Activated CD8-positive, alpha-beta memory T cell treated with anti-CD3 and anti-CD28 coated beads, Interleukin-2, amount 50 U/mL, for 24 hours (primary cell): ENCODE results near the gene TMC7.

Experiments
- DNase-seq: peaks from one replicate; pipeline ENCODE4 v3.0.0-alpha.2; 2020; ENCODE audit errors: extremely low read depth

TMC7 gene

DNA sequence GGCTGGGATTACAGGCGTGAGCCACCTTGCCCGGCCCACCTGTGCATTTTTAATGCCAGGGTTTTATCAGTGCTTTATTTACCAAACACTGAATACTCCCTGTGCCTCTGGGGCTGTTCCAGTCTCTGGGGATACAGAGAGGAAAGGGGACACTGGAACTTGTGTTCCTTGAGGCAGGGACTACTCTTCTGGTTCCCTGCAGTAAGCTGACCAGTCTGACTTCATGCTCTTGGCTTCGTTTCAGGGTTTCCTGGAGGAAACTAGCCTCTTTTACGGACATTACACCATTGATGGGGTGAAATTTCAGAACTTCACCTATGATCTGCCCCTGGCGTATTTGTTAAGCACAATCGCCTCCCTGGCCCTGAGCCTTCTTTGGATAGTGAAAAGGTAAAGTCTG, 46.2 kb downstream of the TMC7 start:
- no peak for DNase-seq

DNA sequence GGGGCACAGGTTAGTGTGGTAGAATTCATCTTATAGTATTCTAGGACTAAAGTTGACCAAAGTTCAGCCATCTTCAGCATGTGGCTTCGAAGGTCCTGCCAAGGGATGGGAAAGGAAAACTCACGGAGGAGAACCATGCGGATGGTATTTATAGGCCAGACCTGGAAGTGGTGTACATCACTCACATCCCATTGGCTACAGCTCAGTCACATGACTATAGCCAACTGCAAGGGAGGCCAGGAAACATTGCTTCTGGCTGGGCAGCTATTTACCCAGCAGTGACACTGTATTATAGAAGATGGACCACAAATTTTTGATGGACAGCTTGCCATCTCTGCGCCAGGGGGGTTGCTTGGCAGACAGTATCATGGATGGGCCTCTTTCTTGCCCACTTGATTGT, 48.0 kb downstream of the TMC7 start:
- DNase-seq, result no peak

GRCh38 chr16:19033761-19034160, 50.0 kb downstream of the TMC7 start:
- DNase-seq, result no peak

DNA sequence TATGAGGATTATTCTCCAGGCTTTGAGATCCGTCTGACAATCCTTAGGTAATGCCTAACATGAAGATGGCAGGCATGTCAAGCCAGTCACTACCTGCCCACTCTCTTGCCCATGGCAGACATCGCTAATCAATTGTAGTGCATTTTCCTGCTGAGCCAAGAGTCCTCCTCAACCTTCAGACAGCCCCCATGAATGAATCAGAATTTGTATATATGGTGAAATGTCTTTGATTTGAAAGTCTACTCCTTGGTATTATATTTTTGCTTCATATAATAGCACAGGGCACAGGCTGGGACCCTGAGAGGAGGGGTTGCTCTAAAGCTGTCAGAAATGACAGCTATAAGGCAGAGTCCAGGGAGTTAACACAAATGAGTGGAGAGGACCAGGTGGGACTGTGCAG, 56.7 kb downstream of the TMC7 start:
- no peak for DNase-seq

- no peak for DNase-seq
Measured at GRCh38 chr16:19044769-19045168, 61.0 kb downstream of the TMC7 start.

GRCh38 chr16:19046062-19046461, 62.3 kb downstream of the TMC7 start:
- no peak for DNase-seq

- DNase-seq, result no peak
Measured at GRCh38 chr16:19062706-19063105, 79.0 kb downstream of the TMC7 start.

DNA sequence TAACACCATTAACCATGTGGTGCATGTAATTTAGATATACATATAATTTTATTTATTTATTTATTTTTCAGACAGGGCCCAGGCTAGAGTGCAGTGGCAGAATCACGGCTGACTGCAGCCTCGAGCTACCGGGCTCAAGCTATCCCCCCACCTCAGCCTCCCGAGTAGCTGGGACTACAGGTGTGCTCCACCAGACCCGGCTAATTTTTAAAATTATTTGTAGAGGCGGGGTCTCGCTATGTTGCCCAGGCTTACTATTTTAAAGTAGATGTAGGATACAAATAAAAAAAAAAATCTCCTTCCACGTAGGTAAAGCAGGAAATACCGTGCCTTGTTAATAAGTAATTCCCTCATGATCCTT, 83.2 kb downstream of the TMC7 start:
- DNase-seq, result no peak

DNA sequence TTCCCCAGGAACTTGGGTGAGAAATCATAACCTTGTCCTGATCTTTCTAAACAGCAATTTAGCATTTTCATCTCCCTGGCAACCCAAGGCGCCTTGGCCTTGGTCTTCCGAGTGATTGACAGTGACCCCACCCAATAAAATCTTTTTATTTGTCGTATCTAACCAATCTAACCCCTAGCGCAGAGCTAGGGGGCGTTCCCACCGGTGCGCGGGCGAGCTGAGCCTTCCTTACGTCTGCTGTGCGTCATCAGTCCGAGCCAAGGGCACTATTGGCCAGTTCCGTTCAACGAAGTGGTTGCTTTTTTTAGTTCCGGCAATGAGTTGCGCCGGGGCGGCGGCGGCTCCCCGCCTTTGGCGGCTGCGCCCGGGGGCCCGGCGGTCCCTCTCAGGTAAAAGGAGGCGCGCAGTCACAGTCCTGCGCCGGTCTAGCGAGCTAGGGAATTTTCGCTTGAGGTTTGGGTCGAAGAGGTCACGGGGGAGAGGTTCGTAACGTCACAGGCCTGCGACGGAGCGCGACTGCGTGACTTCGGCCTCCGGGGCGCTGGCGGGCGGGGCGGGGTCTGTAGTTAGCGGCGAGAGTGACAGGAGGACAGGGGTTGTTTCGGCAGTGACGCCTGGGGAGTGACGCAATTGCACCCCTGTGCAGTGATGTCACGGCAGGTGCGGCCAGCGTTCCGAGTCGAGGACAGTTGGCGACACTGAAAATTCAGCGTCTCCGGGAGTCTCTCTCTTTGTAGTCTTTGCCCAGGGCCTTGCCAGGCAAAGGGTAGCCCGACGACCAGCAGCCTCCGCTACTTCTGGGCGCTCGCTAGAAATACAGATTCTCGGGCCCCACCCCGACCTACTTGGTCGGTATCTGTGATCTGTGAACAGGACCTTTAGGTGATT, 83.9 kb downstream of the TMC7 start, which contains the start of gene COQ7:
Gene COQ7, plus strand, starts transcription at position 266 of the 888 bp plus-strand sequence. Its CDS starts 51 bp downstream, at position 317.
- peak; percentile 97 for DNase-seq

DNA sequence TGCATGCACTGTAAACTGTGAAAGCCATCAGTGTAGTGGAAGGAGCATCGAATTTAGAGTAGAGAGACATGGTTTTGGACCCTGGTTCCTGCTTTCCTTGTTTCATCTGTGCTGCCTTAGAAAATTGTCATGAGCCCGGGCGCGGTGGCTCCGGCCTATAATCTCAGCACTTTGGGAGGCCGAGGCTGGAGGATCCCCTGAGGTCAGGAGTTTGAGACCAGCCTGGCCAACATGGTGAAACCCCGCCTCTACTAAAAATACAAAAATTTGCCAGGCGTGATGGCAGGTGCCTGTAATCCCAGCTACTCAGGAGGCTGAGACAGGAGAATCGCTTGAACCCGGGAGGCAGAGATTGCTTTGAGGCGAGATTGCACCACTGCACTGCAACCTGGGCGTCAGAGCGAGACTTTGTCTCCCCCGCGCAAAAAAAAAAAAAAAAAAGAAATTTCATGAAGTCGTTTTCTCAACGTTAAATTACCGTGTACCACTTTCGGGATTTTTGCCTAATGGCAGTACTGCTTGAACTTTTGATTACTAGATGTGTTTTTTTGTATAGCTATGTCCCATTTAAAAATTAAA, 84.6 kb downstream of the TMC7 start:
- no peak for DNase-seq

- DNase-seq, result no peak
Measured at GRCh38 chr16:19071811-19072777, 88.4 kb downstream of the TMC7 start.

DNA sequence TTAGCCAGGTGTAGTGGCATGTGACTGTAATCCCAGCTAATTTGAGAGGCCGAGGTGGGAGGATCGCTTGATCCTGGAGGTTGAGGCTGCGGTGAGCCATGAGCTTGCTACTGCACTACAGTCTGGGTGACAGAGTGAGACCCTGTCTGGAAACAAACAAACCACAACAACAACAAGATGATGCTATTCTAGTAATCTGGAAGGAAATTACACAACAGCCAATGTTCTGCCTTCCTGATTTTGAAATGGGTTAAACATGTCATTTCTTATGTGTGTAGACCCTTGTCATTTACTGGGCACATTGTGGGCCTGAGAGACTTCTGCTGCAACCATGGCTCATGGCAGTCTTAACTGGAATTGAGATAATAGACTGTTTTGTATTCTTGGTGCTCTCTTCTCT, 89.6 kb downstream of the TMC7 start:
- no peak for DNase-seq

GRCh38 chr16:19073863-19074262, 90.1 kb downstream of the TMC7 start:
- no peak for DNase-seq

DNA sequence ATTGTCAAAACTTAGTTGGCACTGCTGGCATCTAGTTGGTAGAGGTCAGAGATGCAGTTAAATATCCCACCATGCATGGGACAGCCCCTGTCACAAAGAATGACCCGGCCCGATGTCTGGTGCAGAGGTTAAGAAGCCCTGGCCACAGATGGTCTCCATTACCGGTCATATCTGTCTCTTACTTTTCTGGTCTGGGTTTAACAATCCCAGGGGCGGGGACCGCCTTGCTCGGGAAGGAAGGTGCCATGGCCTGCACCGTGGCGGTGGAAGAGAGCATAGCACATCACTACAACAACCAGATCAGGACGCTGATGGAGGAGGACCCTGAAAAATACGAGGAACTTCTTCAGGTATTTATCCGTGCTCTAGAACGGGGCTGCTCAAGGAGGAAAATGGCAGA, 91.8 kb downstream of the TMC7 start:
- DNase-seq, result no peak

GRCh38 chr16:19077879-19078278, 94.1 kb downstream of the TMC7 start:
- no peak for DNase-seq

- DNase-seq, result no peak
Measured at GRCh38 chr16:19083670-19084069, 99.9 kb downstream of the TMC7 start.

- no peak for DNase-seq
Measured at GRCh38 chr16:19084139-19084538, 100.4 kb downstream of the TMC7 start.

DNA sequence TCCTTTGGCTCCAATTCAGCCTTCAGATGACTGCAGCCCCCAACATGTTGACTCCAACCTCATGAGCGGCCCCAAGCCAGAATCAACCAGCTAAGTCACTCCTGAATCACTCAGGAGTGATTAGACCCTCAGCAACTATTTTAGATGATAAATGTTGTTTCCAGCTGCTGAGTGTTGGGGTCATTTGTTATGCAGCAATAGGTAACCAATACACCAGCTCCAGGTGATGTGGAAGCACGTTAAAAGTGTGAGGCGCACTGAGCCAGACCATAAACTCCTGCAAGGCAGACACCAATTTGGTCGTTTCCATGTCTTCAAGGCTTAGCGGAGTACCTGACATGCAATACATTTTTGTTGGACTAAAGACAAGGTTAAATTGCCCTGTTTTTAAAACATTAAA, 101.1 kb downstream of the TMC7 start:
- no peak for DNase-seq

DNA sequence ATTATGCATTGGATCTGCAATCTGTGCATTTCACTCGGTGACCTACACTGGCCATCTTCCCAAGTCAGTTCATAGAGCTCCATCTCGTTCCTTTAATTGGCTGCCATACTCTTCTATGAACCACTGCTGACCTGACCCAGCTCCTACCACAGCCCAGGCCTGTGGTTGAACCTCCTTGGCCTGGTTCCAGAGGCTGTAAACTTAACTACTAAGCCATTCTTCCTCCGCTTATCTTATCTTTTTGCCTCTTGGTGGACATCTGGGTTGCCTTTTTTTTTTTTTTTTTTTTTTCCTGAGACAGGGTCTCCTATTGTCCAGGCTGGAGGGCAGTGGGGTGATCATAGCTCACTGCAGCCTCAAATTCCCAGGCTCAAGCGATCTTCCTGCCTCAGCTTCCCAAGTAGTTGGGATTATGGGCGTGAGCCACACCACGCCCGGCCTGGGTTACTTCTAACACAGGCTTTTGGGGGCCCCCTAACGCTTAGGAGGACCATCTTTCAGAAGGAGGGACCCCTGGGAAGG, 102.0 kb downstream of the TMC7 start:
- DNase-seq, result no peak

DNA sequence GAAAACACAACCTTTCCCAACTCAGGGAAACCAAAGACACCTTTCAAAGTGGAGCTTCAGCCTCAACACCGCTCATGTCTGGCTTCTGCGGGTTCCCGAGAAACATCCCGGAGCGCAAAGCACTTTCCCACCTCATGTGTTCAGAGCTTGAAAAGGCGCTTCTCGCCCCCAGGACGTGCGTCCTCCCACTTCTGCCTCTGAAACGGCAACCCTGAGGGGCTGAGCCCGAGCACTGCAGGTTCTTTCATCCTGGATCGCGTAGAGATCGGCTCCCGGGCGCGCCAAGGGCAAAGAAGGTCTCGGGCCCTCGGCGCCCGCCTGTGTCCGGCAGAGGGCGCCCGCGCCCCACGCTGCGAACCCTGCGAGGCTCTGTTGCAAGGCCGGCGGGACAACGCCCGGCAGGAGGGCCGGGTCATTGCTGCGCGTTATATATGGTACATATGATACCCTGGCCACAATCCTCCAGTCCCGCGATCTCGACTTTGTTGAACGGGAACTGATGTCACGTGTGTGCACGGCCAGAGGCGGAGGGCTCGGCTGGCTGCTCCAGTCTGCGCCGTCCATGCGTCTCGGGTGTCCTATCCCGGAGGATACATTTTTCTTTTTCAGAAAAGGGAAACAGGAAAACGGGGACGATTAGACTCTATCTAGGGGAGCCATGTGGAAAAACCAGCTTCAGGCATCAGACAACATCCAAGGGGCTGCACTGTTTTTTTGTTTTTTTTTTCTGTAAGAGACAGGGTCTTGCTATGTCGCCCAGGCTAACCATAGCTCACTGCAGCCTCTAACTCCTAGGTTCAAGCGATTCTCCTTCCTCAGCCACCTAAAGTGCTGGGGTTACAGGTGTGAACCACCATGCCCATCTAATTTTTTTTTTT, 102.8 kb downstream of the TMC7 start:
- peak; percentile 42 for DNase-seq

GRCh38 chr16:19088341-19088916, 104.7 kb downstream of the TMC7 start:
- DNase-seq, result no peak
